GM12864 (cell line): ENCODE results near the gene CALM3.
A peak's percentile ranks its signal among the peaks of the same experiment; 100 is the strongest.
"Not testable (repeated sequence)": the region's sequence is repeated elsewhere in the genome, so short reads cannot be mapped to it uniquely, and the experiment has no call there.

Experiments used
- DNase-seq: peaks from one replicate; pipeline ENCODE4 v3.0.0-alpha.2; 2011; ENCODE audit warnings: low read depth
- H3K4me3 ChIP-seq: 2 replicates; pipeline ENCODE4 v1.5.1; 2011; ENCODE audit warnings: mild to moderate bottlenecking, low read depth, low read length, control low read depth
- CTCF ChIP-seq: IDR thresholded peaks from 2 replicates; pipeline ENCODE4 v1.5.1; 2011; ENCODE audit warnings: low read depth, mild to moderate bottlenecking, moderate library complexity, low read length, control low read depth, inconsistent platforms; ENCODE audit errors: missing control alignments

CALM3 gene

GRCh38 chr19:46601318-46602224 is at the start of gene CALM3:
CALM3 (plus strand) TSS chr19:46601330; CDS start chr19:46601435, 105 bp downstream.
- TF ChIP-seq CTCF: no peak
- DNase-seq: no peak
- peak within 1 kb of the TSS; percentile 98 for H3K4me3 ChIP-seq

- TF ChIP-seq CTCF: no peak
- no peak overlapping the region for H3K4me3 ChIP-seq
- DNase-seq: no peak
Measured at GRCh38 chr19:46552891-46553290, 48.2 kb upstream of the CALM3 start.

GRCh38 chr19:46554161-46554560 is 47.0 kb upstream of the CALM3 start:
- H3K4me3 ChIP-seq: no peak overlapping the region
- TF ChIP-seq CTCF: no peak
- no peak for DNase-seq

- no peak for TF ChIP-seq CTCF
- no peak overlapping the region for H3K4me3 ChIP-seq
- DNase-seq: no peak
Measured at GRCh38 chr19:46555628-46556280, 45.4 kb upstream of the CALM3 start.

- H3K4me3 ChIP-seq, DNase-seq: not testable (repeated sequence)
Measured at GRCh38 chr19:46556471-46556870, 44.7 kb upstream of the CALM3 start.

GRCh38 chr19:46559203-46559602 is 41.9 kb upstream of the CALM3 start:
- TF ChIP-seq CTCF: no peak
- DNase-seq: no peak
- no peak overlapping the region for H3K4me3 ChIP-seq

GRCh38 chr19:46559675-46560074 is 41.5 kb upstream of the CALM3 start:
- DNase-seq, H3K4me3 ChIP-seq: not testable (repeated sequence)

- TF ChIP-seq CTCF: no peak
- no peak for DNase-seq
- no peak overlapping the region for H3K4me3 ChIP-seq
Measured at GRCh38 chr19:46564701-46565100, 36.4 kb upstream of the CALM3 start.
